ENCODE results near the gene BUD23.

DNA sequence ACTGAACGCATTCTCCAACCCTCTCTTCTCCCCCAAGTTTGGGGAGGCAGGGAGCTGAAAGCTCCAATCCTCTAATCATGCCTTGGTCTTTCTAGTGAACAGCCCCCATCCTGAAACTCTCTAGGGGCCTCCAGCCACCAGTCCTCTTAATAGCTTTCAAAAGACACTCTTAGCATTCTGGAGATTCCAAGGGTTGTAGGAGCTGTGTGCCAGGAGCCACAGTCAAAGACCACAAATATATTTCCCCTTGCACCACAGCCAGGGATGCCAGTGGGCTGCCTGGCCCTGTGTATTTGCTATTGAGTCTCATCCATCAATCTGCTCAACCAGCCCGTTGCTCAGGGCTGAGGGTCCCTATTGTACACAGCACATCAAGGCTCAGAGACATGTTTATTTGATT lies 40.6 kb upstream of the BUD23 start:
- no peak for TF ChIP-seq SRF (IDR thresholded peaks at IDR 0.05; ENCODE audit: low read depth)
- TF ChIP-seq EZH2phosphoT487 (IDR thresholded peaks at IDR 0.05; ENCODE audit: borderline replicate concordance): no peak
- TF ChIP-seq SP1 (IDR thresholded peaks at IDR 0.05; ENCODE audit: low read depth): no peak
- TF ChIP-seq, protein P1, sequence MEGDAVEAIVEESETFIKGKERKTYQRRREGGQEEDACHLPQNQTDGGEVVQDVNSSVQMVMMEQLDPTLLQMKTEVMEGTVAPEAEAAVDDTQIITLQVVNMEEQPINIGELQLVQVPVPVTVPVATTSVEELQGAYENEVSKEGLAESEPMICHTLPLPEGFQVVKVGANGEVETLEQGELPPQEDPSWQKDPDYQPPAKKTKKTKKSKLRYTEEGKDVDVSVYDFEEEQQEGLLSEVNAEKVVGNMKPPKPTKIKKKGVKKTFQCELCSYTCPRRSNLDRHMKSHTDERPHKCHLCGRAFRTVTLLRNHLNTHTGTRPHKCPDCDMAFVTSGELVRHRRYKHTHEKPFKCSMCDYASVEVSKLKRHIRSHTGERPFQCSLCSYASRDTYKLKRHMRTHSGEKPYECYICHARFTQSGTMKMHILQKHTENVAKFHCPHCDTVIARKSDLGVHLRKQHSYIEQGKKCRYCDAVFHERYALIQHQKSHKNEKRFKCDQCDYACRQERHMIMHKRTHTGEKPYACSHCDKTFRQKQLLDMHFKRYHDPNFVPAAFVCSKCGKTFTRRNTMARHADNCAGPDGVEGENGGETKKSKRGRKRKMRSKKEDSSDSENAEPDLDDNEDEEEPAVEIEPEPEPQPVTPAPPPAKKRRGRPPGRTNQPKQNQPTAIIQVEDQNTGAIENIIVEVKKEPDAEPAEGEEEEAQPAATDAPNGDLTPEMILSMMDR (IDR thresholded peaks at IDR 0.05 in 2 of 3, conservative IDR thresholded peaks at IDR 0.05 in 1 of 3; ENCODE audit: borderline replicate concordance in 1 of 3, insufficient read depth in 1 of 3, low read depth in 2 of 3, low read length in 2 of 3): no peak
- TF ChIP-seq, protein P2, sequence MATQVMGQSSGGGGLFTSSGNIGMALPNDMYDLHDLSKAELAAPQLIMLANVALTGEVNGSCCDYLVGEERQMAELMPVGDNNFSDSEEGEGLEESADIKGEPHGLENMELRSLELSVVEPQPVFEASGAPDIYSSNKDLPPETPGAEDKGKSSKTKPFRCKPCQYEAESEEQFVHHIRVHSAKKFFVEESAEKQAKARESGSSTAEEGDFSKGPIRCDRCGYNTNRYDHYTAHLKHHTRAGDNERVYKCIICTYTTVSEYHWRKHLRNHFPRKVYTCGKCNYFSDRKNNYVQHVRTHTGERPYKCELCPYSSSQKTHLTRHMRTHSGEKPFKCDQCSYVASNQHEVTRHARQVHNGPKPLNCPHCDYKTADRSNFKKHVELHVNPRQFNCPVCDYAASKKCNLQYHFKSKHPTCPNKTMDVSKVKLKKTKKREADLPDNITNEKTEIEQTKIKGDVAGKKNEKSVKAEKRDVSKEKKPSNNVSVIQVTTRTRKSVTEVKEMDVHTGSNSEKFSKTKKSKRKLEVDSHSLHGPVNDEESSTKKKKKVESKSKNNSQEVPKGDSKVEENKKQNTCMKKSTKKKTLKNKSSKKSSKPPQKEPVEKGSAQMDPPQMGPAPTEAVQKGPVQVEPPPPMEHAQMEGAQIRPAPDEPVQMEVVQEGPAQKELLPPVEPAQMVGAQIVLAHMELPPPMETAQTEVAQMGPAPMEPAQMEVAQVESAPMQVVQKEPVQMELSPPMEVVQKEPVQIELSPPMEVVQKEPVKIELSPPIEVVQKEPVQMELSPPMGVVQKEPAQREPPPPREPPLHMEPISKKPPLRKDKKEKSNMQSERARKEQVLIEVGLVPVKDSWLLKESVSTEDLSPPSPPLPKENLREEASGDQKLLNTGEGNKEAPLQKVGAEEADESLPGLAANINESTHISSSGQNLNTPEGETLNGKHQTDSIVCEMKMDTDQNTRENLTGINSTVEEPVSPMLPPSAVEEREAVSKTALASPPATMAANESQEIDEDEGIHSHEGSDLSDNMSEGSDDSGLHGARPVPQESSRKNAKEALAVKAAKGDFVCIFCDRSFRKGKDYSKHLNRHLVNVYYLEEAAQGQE (IDR thresholded peaks at IDR 0.05; ENCODE audit: low read depth): no peak
- no peak for TF ChIP-seq JUND (IDR thresholded peaks at IDR 0.05)
- no peak for TF ChIP-seq SIN3A (IDR thresholded peaks at IDR 0.05; ENCODE audit: low read depth)
- TF ChIP-seq, protein P3, sequence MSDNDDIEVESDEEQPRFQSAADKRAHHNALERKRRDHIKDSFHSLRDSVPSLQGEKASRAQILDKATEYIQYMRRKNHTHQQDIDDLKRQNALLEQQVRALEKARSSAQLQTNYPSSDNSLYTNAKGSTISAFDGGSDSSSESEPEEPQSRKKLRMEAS (IDR thresholded peaks at IDR 0.05): no peak
- TF ChIP-seq YY1 (IDR thresholded peaks at IDR 0.05; ENCODE audit: extremely low read depth, insufficient replicate concordance, low read depth, low read length): no peak
- TF ChIP-seq RAD21 (IDR thresholded peaks at IDR 0.05; ENCODE audit: low read depth): no peak
